Adrenal gland (tissue), 5 donors: ENCODE results near the gene ANKS6.

Experiments used
- CTCF ChIP-seq, 6 experiments: fragments of 450-650 bp in 4 of 6; fragments of 200-600 bp in 2 of 6; sonication (generic) in 1 of 6; IDR thresholded peaks; 1 replicate in 5 of 6; 2 replicates in 1 of 6; pipeline versions ENCODE4 v1.5.1 to v1.8.0; 2016 to 2021; ENCODE audit warnings: antibody characterized with exemption in 6 of 6, mild to moderate bottlenecking in 2 of 6, moderate library complexity in 1 of 6
- POLR2A ChIP-seq, 2 donors: fragments of 450-650 bp; IDR thresholded peaks; one replicate each; pipeline ENCODE4 v1.6.1; 2017; ENCODE audit warnings: antibody characterized with exemption in 2 of 2, mild to moderate bottlenecking in 2 of 2, moderate library complexity in 1 of 2
- donor health status: DM: no; HTN: no; CAD: no.

GRCh38 chr9:98694943-98695342 is 101.4 kb downstream of the ANKS6 start:
- TF ChIP-seq POLR2A (IDR thresholded peaks at IDR 0.05) (no peak), CTCF (IDR thresholded peaks at IDR 0.05) (no peak)
